Measurements from ENCODE around the gene CATSPER4.

Gene CATSPER4

DNA sequence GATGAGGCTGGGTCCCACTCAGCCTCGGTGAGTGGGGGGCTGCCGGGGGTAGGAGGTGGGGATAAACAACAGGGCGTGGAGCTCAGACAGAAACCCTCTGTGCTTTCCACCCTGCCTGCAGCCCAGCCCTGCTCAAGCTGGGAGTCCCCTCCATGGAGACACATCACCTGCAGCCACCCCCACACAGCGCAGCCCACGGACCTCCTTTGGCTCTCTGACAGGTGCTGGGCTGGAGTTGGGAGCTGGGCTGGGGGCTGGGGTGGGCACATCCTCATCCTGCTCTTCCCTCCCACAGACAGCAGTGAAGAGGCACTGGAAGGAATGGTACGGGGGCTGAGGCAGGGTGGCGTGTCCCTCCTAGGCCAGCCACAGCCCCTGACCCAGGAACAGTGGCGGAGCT, 1.9 kb upstream of the CATSPER4 start:
- TF ChIP-seq, protein P1, sequence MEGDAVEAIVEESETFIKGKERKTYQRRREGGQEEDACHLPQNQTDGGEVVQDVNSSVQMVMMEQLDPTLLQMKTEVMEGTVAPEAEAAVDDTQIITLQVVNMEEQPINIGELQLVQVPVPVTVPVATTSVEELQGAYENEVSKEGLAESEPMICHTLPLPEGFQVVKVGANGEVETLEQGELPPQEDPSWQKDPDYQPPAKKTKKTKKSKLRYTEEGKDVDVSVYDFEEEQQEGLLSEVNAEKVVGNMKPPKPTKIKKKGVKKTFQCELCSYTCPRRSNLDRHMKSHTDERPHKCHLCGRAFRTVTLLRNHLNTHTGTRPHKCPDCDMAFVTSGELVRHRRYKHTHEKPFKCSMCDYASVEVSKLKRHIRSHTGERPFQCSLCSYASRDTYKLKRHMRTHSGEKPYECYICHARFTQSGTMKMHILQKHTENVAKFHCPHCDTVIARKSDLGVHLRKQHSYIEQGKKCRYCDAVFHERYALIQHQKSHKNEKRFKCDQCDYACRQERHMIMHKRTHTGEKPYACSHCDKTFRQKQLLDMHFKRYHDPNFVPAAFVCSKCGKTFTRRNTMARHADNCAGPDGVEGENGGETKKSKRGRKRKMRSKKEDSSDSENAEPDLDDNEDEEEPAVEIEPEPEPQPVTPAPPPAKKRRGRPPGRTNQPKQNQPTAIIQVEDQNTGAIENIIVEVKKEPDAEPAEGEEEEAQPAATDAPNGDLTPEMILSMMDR (IDR thresholded peaks at IDR 0.05) = no peak

DNA sequence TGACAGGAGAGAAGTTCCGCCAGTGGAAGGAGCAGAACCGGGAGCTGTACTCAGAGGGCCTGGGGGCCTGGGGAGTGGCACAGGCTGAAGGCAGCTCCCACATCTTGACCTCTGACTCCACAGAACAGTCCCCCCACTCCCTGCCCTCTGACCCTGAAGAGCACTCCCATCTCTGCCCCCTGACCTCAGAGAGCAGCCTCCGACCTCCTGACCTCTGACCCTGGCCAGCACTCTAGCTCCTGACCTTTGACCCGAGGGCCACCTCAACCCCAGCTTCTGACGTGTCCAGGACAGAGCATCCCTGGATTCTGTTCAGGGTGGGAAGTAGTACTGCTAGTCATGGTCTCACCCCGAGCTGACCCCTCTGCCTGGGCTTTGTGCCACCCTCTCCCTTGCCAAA, 1.1 kb upstream of the CATSPER4 start:
- TF ChIP-seq, protein P1 (IDR thresholded peaks at IDR 0.05) = no peak

DNA sequence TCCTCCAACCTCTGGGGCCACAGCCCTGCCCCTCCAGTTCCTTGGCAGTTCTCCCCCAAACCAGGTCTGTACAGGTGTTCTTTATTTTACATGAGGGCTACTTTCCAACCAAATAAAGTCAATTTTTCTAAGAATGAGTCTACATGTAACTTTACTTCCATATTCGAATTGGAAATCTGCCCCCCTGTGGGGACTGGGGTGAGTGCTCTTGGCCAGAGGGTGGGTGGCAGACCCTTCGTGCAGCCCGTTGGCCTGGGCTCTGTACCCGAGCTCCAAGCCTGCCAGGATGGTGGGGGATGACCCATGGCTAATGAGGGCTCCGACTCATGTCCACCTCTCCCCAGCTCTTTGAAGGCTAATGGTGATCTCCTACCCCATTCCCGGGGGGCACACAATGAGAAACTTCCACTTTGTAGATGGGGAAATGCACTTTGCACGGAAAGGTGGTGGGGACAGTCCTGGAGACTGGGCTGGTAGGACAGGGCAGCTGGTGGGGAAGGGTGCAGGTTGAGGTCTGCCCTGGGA, 589 bp upstream of the CATSPER4 start:
- TF ChIP-seq, protein P1 (IDR thresholded peaks at IDR 0.05) = no peak

DNA sequence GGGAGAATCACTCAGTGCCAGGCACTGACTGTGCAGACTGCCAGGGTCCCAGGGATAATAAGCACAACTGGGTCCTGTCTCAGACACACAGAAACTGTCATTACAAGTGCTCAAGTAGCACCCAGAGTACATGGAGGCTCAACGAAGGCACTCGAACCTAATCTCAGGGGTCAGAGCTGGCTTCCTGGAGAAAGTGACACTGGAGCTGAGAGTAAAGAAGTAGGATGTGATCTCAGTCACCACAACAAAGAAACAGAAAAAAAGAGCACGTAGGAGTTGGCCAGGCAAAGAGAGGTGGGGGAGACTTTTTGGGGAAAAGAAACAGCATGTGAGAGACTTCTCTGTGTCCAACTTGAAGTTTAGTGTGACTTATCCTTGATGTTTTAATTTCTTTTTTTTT, 1.3 kb downstream of the CATSPER4 start:
- TF ChIP-seq, protein P1 (IDR thresholded peaks at IDR 0.05) = no peak

DNA sequence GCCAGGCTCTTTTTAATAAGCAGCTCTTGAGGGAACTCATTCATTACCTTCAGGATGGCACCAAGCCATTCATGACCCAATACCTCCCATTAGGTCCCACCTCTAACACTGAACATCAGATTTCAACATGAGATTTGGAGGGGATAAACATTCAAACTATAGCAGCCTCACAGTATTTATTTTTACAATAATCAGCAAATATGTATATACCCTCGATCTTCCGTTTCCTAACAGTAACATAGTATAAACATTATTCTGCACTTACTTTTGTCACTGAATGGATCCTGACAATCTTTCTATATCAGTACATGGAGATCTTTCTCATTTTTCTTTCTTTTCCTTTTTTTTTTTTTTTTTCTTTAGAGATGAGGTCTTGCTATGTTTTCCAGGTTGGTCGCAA, 5.4 kb downstream of the CATSPER4 start:
- TF ChIP-seq, protein P1 (IDR thresholded peaks at IDR 0.05) = no peak

DNA sequence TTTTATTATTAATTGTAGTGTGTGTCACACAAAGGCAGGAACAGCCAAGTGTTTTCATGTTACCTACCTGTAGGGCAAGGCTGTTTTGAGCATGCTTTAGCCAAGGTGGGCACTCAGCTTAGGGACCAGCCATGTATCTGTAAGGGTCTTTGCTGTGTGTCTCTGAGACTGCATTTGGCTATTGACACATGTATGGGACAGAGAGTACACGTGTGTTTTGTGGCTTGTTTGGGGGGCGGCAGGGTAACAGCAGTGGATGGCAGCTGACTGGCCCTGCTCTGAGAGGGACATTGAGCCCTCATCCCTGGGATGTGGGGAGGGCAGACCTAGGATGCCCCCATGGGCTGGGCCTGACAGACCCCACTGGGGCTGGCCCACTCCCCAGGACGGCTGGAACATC, 6.9 kb downstream of the CATSPER4 start:
- TF ChIP-seq, protein P1 (IDR thresholded peaks at IDR 0.05) = no peak

DNA sequence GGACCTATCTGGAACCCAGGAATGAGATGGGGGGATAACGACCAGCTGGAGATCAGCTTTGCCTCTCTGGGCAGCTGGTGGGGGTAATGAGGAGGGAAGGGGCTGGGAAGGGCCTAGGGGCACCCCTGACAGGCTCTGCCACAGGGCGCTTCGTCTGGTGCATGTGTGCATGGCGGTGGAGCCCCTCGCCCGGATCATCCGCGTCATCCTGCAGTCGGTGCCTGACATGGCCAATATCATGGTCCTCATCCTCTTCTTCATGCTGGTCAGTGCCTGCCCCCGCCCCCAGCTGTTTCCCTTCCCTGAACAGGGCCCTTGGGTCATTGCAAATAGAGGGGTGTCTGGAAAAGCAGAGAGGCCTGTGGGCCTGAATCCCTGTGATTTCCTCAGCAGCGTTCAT, 7.4 kb downstream of the CATSPER4 start:
- TF ChIP-seq, protein P1 (IDR thresholded peaks at IDR 0.05) = no peak

DNA sequence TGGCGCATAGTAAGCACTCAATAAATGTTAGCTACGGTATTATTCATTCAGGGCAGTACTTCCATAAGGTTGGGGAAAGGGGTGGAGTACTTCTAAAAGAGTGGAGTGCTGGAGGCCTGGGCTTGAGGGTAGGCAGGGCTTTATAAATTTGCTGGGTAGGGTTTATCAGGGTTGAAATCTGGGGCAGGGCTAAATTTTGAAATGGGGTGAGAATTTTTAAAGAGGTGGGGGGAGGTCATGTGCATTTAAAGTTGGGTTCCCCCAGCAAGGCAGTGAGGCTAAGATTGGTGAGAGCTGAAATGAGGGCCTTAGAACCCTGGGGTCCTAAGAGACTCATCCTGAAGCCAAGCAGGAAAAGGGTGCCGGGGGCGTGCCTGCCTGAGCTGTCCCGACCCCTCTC, 10.0 kb downstream of the CATSPER4 start:
- TF ChIP-seq, protein P1 (IDR thresholded peaks at IDR 0.05) = no peak
